HL-60 (cell line): ENCODE measurements around the gene DDX6.

Experiments
- CTCF ChIP-seq: IDR thresholded peaks from one replicate; pipeline ENCODE4 v1.5.1; 2011; ENCODE audit warnings: low read length, control low read depth, inconsistent platforms; ENCODE audit not compliant: insufficient read depth
- GABPA ChIP-seq: IDR thresholded peaks from 2 replicates; pipeline ENCODE4 v1.6.1; 2012; ENCODE audit warnings: low read depth

- no peak for TF ChIP-seq CTCF
- TF ChIP-seq GABPA, result no peak
Measured at GRCh38 chr11:118797510-118797909, 6.5 kb upstream of the DDX6 start.
